Measurements from ENCODE around the gene DNAL1.

The DNAL1 gene, protein sequence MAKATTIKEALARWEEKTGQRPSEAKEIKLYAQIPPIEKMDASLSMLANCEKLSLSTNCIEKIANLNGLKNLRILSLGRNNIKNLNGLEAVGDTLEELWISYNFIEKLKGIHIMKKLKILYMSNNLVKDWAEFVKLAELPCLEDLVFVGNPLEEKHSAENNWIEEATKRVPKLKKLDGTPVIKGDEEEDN

DNA sequence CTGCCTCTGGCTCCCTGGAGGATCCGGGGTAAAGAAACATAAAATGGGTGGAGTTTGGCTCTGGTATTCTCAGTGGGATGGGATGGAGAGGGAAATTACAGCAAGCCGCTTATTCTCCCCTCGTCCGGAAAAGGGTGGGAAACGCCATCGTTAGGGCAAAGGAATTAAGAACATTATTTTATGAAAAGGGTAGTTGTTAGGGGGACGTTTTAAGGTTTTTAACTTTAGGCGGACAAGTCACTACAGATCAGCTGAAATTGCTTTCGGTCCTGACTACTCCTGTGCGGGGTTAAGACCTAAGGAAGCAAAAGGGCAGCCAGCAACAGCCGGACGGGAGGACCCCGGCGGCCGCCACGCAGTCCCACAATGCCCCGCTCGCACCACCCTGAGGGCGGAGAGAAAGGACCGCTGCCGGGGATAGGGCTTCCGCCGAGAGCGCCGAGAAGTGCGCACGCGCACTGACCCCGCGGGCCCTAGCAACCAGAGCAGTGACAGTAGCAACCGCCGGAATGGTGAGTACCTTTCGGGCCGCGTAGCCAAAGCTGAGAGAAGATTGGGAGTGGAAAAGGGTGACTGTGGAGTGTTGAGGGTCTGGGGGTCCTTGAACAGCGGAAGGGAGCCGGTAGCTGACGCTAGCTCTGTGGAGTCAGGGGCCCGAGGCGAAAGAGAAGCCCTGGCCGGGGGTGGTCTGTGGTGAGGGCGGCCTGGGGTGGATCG is at the start of gene DNAL1:
Gene DNAL1, plus strand, starts transcription at position 456 of the 717 bp plus-strand sequence. Its CDS starts 54 bp downstream, at position 510.
- H3K4me3 ChIP-seq (ENCODE audit: low read depth in 1 of 2, low read length in 1 of 2): peak within 1 kb of the TSS; percentile 60 to 70
- TF ChIP-seq, protein P1, sequence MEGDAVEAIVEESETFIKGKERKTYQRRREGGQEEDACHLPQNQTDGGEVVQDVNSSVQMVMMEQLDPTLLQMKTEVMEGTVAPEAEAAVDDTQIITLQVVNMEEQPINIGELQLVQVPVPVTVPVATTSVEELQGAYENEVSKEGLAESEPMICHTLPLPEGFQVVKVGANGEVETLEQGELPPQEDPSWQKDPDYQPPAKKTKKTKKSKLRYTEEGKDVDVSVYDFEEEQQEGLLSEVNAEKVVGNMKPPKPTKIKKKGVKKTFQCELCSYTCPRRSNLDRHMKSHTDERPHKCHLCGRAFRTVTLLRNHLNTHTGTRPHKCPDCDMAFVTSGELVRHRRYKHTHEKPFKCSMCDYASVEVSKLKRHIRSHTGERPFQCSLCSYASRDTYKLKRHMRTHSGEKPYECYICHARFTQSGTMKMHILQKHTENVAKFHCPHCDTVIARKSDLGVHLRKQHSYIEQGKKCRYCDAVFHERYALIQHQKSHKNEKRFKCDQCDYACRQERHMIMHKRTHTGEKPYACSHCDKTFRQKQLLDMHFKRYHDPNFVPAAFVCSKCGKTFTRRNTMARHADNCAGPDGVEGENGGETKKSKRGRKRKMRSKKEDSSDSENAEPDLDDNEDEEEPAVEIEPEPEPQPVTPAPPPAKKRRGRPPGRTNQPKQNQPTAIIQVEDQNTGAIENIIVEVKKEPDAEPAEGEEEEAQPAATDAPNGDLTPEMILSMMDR (IDR thresholded peaks at IDR 0.05): no peak

DNA sequence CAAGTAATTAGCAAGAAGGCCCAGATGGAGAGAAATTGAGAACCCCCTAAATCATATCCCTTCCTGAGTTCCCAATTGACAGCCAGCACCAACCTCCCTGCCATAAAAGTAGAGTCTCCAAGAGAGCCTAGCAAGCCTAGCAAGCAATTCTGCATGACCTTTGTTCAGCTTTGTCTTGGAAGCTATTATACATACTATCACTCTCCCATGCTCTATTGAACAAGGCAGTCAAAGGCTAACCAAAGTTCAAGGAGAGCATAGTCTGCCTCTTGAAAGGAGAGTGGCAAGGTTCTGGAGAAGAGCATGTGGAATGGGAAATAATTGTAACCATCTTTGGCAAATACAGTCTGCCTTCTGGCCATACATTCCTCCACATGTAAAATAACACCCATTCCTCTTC is 45.3 kb upstream of the DNAL1 start:
- Histone ChIP-seq H3K27ac (no peak overlapping the region), H3K4me1 (ENCODE audit: control insufficient read depth in 1 of 2, insufficient read depth in 1 of 2, low read depth in 1 of 2, low read length in 1 of 2) (no peaks in the 10 kb centered on the region), H3K9me3 (no peaks in the 10 kb centered on the region), H3K27me3 (peaks cover 4% of the 10 kb centered on the region), H3K36me3 (no peaks in the 10 kb centered on the region), H3K4me3 (ENCODE audit: low read depth in 1 of 2, low read length in 1 of 2) (no peak overlapping the region)
- TF ChIP-seq, protein P1 (IDR thresholded peaks at IDR 0.05): no peak

More for the DNA sequence above, at the start of gene DNAL1:
- no peaks in the 10 kb centered on the region for H3K36me3 ChIP-seq
- H3K9me3 ChIP-seq: no peaks in the 10 kb centered on the region
- H3K27ac ChIP-seq: peak within 1 kb of the TSS; percentile 30
- H3K27me3 ChIP-seq: no peaks in the 10 kb centered on the region
- H3K4me1 ChIP-seq (ENCODE audit: control insufficient read depth in 1 of 2, insufficient read depth in 1 of 2, low read depth in 1 of 2, low read length in 1 of 2): peaks cover 11 to 17% of the 10 kb centered on the region in 2 experiments

DNA sequence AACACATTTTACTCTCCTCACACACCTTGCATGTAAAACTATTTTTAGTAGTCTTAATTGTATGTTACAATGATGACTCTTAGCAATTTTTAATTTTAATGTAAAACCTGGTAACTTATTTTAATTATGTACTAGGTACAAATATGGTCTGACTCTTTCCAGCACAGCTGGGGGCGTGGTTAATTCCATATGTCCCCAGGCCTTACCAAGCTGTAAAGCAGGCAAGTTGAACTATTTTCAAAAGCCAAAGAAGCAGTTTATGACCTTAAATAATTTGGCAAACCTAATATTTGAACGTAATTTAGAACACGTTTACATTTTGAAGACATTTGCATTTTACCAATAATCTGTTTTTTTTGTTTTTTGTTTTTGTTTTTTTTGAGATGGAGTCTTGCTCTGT is 41.8 kb upstream of the DNAL1 start:
- H3K9me3 ChIP-seq: no peaks in the 10 kb centered on the region
- TF ChIP-seq, protein P1 (IDR thresholded peaks at IDR 0.05): no peak
- H3K4me1 ChIP-seq (ENCODE audit: control insufficient read depth in 1 of 2, insufficient read depth in 1 of 2, low read depth in 1 of 2, low read length in 1 of 2): no peaks in the 10 kb centered on the region
- no peak overlapping the region for H3K4me3 ChIP-seq (ENCODE audit: low read depth in 1 of 2, low read length in 1 of 2)
- H3K27me3 ChIP-seq: peaks cover 4% of the 10 kb centered on the region
- no peaks in the 10 kb centered on the region for H3K36me3 ChIP-seq
- no peak overlapping the region for H3K27ac ChIP-seq

DNA sequence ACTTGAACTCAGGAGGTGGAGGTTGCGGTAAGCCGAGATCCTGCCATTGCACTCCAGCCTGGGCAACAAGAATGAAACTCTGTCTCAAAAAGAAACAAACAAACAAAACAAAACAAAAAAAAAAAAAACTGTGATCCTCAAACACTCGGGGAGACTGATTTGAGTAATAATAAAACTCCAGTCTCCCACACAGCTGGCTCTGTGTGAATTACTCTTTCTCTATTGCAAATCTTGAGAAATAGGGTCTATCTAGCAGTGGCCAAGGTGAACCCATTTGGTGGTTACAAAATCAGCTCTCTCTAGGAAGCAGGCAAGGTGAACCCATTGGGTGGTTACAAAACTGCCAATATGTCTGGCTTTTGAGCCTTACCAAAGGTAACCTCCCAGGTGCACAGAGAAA is 38.5 kb upstream of the DNAL1 start:
- no peak overlapping the region for H3K27ac ChIP-seq
- no peak overlapping the region for H3K4me3 ChIP-seq (ENCODE audit: low read depth in 1 of 2, low read length in 1 of 2)
- H3K36me3 ChIP-seq: no peaks in the 10 kb centered on the region
- H3K4me1 ChIP-seq (ENCODE audit: control insufficient read depth in 1 of 2, insufficient read depth in 1 of 2, low read depth in 1 of 2, low read length in 1 of 2): no peaks in the 10 kb centered on the region
- no peaks in the 10 kb centered on the region for H3K9me3 ChIP-seq
- peaks cover 12% of the 10 kb centered on the region for H3K27me3 ChIP-seq
- TF ChIP-seq, protein P1 (IDR thresholded peaks at IDR 0.05): no peak

DNA sequence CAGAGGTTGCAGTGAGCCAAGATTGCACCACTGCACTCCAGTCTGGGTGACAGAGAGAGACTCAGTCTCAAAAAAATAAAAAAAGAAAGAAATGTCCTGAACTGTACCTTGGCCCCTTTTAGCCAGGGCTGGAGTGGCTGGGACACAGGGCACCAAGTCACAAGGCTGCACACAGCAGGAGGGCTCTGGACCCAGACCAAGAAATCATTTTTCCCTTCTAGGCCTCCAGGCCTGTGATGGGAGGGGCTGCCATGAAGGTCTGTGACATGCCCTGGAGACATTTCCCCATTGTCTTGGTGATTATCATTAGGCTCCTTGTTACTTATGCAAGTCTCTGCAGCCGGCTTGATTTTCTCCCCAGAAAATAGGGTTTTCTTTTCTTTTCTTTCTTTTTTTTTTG is 37.5 kb upstream of the DNAL1 start:
- no peak overlapping the region for H3K27ac ChIP-seq
- H3K27me3 ChIP-seq: peaks cover 21% of the 10 kb centered on the region
- no peak overlapping the region for H3K4me3 ChIP-seq (ENCODE audit: low read depth in 1 of 2, low read length in 1 of 2)
- H3K4me1 ChIP-seq (ENCODE audit: control insufficient read depth in 1 of 2, insufficient read depth in 1 of 2, low read depth in 1 of 2, low read length in 1 of 2): peaks cover 1% of the 10 kb centered on the region in 2 experiments
- no peaks in the 10 kb centered on the region for H3K36me3 ChIP-seq
- no peaks in the 10 kb centered on the region for H3K9me3 ChIP-seq
- TF ChIP-seq, protein P1 (IDR thresholded peaks at IDR 0.05): no peak
